COR-L47 (cell line): Measurements from ENCODE around the gene NDUFAF2.
"Not testable (repeated sequence)": the region's sequence is repeated elsewhere in the genome, so short reads cannot be mapped to it uniquely, and the experiment has no call there.

ENCODE experiments used
- DNase-seq: peaks from one replicate; lab custom pipeline; 2025; lab: John Stamatoyannopoulos, UW

The NDUFAF2 gene

GRCh38 chr5:61177716-61178115 is 232.7 kb downstream of the NDUFAF2 start:
- DNase-seq, result no peak

- no peak for DNase-seq
Observed at GRCh38 chr5:61178702-61179101, 233.7 kb downstream of the NDUFAF2 start.

- DNase-seq, result no peak
Observed at GRCh38 chr5:61180886-61181285, 235.9 kb downstream of the NDUFAF2 start.

GRCh38 chr5:61182449-61182848 is 237.4 kb downstream of the NDUFAF2 start:
- DNase-seq, result no peak

- DNase-seq, result no peak
Observed at GRCh38 chr5:61183538-61183937, 238.5 kb downstream of the NDUFAF2 start.

GRCh38 chr5:61184708-61185107 is 239.7 kb downstream of the NDUFAF2 start:
- no peak for DNase-seq

GRCh38 chr5:61186634-61187033 is 241.6 kb downstream of the NDUFAF2 start:
- DNase-seq, result no peak

- DNase-seq, result not testable (repeated sequence)
Observed at GRCh38 chr5:61187352-61187751, 242.3 kb downstream of the NDUFAF2 start.

GRCh38 chr5:61187826-61188225 is 242.8 kb downstream of the NDUFAF2 start:
- not testable (repeated sequence) for DNase-seq

GRCh38 chr5:61198606-61199005 is 253.6 kb downstream of the NDUFAF2 start:
- DNase-seq, result no peak

- no peak for DNase-seq
Observed at GRCh38 chr5:61200582-61201155, 255.7 kb downstream of the NDUFAF2 start.

GRCh38 chr5:61202213-61202612 is 257.2 kb downstream of the NDUFAF2 start:
- DNase-seq, result no peak
